GM23338 (cell line): ENCODE data around the gene FNDC1. TPM values are rescaled to one million over a fixed set of nuclear protein-coding genes. Genes with fewer than 3 reads are reported as not detected.

Source experiments
- ATAC-seq: fragments of 200-7000 bp; cut with Tn5 transposase; 3 replicates; pipeline ENCODE4 v1.9.1; 2020
- DNase-seq: peaks from one replicate; pipeline ENCODE4 v3.0.0-alpha.2; 2015; ENCODE audit warnings: low spot score
- H2AFZ ChIP-seq: fragments of 200-600 bp; sonication (generic); 2 replicates; pipeline ENCODE4 v1.8.0; 2016; ENCODE audit warnings: antibody characterized with exemption, mild to moderate bottlenecking, moderate library complexity
- H3F3A ChIP-seq: fragments of 200-600 bp; sonication (generic); replicated peaks from 2 replicates; pipeline ENCODE4 v1.8.0; 2017; ENCODE audit warnings: antibody characterized with exemption, mixed run types, low read depth
- H3K27ac ChIP-seq: fragments of 200-600 bp; sonication (generic); 2 replicates; pipeline ENCODE4 v1.6.1; 2016; ENCODE audit warnings: low read depth
- H3K27me3 ChIP-seq: fragments of 200-600 bp; sonication (generic); 2 replicates; pipeline ENCODE4 v1.8.0; 2016; ENCODE audit warnings: mild to moderate bottlenecking, mixed run types, moderate library complexity; ENCODE audit not compliant: insufficient read depth
- H3K36me3 ChIP-seq: fragments of 200-600 bp; sonication (generic); 2 replicates; pipeline ENCODE4 v1.8.0; 2016; ENCODE audit warnings: mild to moderate bottlenecking; ENCODE audit not compliant: insufficient read depth
- H3K4me1 ChIP-seq: fragments of 200-600 bp; sonication (generic); 2 replicates; pipeline ENCODE4 v1.8.0; 2016; ENCODE audit warnings: mild to moderate bottlenecking, moderate library complexity; ENCODE audit not compliant: insufficient read depth
- H3K4me2 ChIP-seq: fragments of 200-600 bp; sonication (generic); 2 replicates; pipeline ENCODE4 v1.7.1; 2017; ENCODE audit warnings: mixed run types
- H3K4me3 ChIP-seq: fragments of 200-600 bp; sonication (generic); 2 replicates; pipeline ENCODE4 v1.6.1; 2016; ENCODE audit warnings: mixed run types
- H3K79me2 ChIP-seq: fragments of 200-600 bp; sonication (generic); replicated peaks from 2 replicates; pipeline ENCODE4 v1.8.0; 2017; ENCODE audit warnings: mild to moderate bottlenecking; ENCODE audit not compliant: insufficient read depth
- H3K9me2 ChIP-seq: fragments of 200-600 bp; sonication (generic); 2 replicates; pipeline ENCODE4 v1.8.0; 2017; ENCODE audit not compliant: insufficient read depth
- H4K20me1 ChIP-seq: fragments of 200-600 bp; sonication (generic); replicated peaks from 2 replicates; pipeline ENCODE4 v1.8.0; 2017; ENCODE audit warnings: mild to moderate bottlenecking; ENCODE audit not compliant: insufficient read depth
- H3K27ac Mint-ChIP-seq: 2 replicates; pipeline ENCODE4 v1.8.0; 2020; ENCODE audit warnings: inconsistent platforms, mild to moderate bottlenecking, moderate library complexity, mixed read lengths
- H3K27me3 Mint-ChIP-seq: 3 replicates; pipeline ENCODE4 v1.8.0; 2022; ENCODE audit warnings: low read depth, mild to moderate bottlenecking, moderate library complexity, mixed read lengths, inconsistent platforms; ENCODE audit not compliant: insufficient read depth, poor library complexity
- H3K36me3 Mint-ChIP-seq: 3 replicates; pipeline ENCODE4 v1.8.0; 2021; ENCODE audit warnings: low read depth, mild to moderate bottlenecking, inconsistent platforms, moderate library complexity, mixed read lengths
- H3K4me1 Mint-ChIP-seq: 3 replicates; pipeline ENCODE4 v1.8.0; 2020; ENCODE audit warnings: mild to moderate bottlenecking, inconsistent platforms, mixed read lengths
- H3K4me3 Mint-ChIP-seq: 3 replicates; pipeline ENCODE4 v1.8.0; 2021; ENCODE audit warnings: moderate library complexity, mild to moderate bottlenecking, inconsistent platforms, mixed read lengths
- H3K9me3 Mint-ChIP-seq: 3 replicates; pipeline ENCODE4 v1.8.0; 2020; ENCODE audit warnings: moderate library complexity, mild to moderate bottlenecking, inconsistent platforms, mixed read lengths
- CREB1 ChIP-seq: fragments of 250-450 bp; sonication (Bioruptor Pico); IDR thresholded peaks from 2 replicates; pipeline ENCODE4 v1.5.0; 2020; ENCODE audit warnings: low read depth, mild to moderate bottlenecking, moderate library complexity
- CTCF ChIP-seq, 2 experiments: fragments of 200-600 bp in 1 of 2; sonication (generic) in 1 of 2; conservative IDR thresholded peaks; 2 replicates each; pipeline versions ENCODE4 v1.5.1 to v1.6.1; 2016 to 2017; ENCODE audit warnings: antibody characterized with exemption in 2 of 2, low read depth in 2 of 2, mild to moderate bottlenecking in 2 of 2, moderate library complexity in 1 of 2
- ETS1 ChIP-seq: IDR thresholded peaks from 2 replicates; pipeline ENCODE4 v1.6.1; 2016; ENCODE audit warnings: antibody characterized with exemption
- EZH2 ChIP-seq: fragments of 200-600 bp; sonication (generic); IDR thresholded peaks from one replicate; pipeline ENCODE4 v1.8.0; 2017; ENCODE audit warnings: antibody characterized with exemption, mild to moderate bottlenecking, low read depth; ENCODE audit not compliant: unreplicated experiment
- EZH2phosphoT487 ChIP-seq: fragments of 200-600 bp; sonication (generic); IDR thresholded peaks from one replicate; pipeline ENCODE4 v1.8.1; 2018; ENCODE audit warnings: antibody characterized with exemption; ENCODE audit not compliant: unreplicated experiment
- JUNB ChIP-seq: IDR thresholded peaks from one replicate; pipeline ENCODE4 v1.6.1; 2016; ENCODE audit warnings: antibody characterized with exemption; ENCODE audit not compliant: unreplicated experiment
- NANOG ChIP-seq: IDR thresholded peaks from 2 replicates; pipeline ENCODE4 v1.6.1; 2016; ENCODE audit warnings: antibody characterized with exemption, borderline replicate concordance
- POLR2AphosphoS5 ChIP-seq: IDR thresholded peaks from 2 replicates; pipeline ENCODE4 v1.6.1; 2016; ENCODE audit warnings: antibody characterized with exemption, low read depth
- REST ChIP-seq: IDR thresholded peaks from one replicate; pipeline ENCODE4 v1.6.1; 2018; ENCODE audit warnings: antibody characterized with exemption; ENCODE audit not compliant: unreplicated experiment
- STAT1 ChIP-seq: IDR thresholded peaks from one replicate; pipeline ENCODE4 v1.6.1; 2016; ENCODE audit warnings: antibody characterized with exemption; ENCODE audit not compliant: unreplicated experiment
- ZNF114 ChIP-seq: fragments of 250-450 bp; sonication (Bioruptor Pico); IDR thresholded peaks from 2 replicates; pipeline ENCODE4 v1.5.0; 2020; ENCODE audit warnings: mild to moderate bottlenecking, moderate library complexity
- ZNF331 ChIP-seq: fragments of 250-450 bp; sonication (Bioruptor Pico); IDR thresholded peaks from 2 replicates; pipeline ENCODE4 v1.5.0; 2020; ENCODE audit warnings: low read depth, mild to moderate bottlenecking, moderate library complexity
- ZNF462 ChIP-seq: fragments of 250-450 bp; sonication (Bioruptor Pico); IDR thresholded peaks from 2 replicates; pipeline ENCODE4 v1.5.0; 2020; ENCODE audit warnings: mild to moderate bottlenecking, moderate library complexity
- polyA plus RNA-seq: library from polyadenylated mRNA; unstranded; fragments of >200 nt; fragmentation: Nextera tagmentation; extraction: Ambion mirVana; gene quantifications from 2 replicates; pipeline ENCODE4 v1.2.1, GENCODE V29; 2016
- total RNA-seq: library from RNA; depleted of rRNA; stranded (reverse); fragments of >200 nt; shearing (Covaris generic); gene quantifications from 2 replicates; pipeline ENCODE4 v1.2.3, GENCODE V29; 2014

Gene FNDC1
- total and polyA plus RNA-seq, 2 experiments from 2014 or later: 0.38 to 0.57 TPM

GRCh38 chr6:159305159-159305558 lies 136.0 kb downstream of the FNDC1 start:
- Histone ChIP-seq H2AFZ (no peak overlapping the region), H3K4me3 (no peak overlapping the region), H3K4me2 (no peak overlapping the region), H3K4me1 (no peaks in the 10 kb centered on the region; the same call in 1 of the 2 replicates), H3F3A (no peaks in the 10 kb centered on the region), H4K20me1 (no peaks in the 10 kb centered on the region), H3K79me2 (no peaks in the 10 kb centered on the region), H3K9me2 (no peaks in the 10 kb centered on the region), H3K27me3 (no peaks in the 10 kb centered on the region), H3K36me3 (no peaks in the 10 kb centered on the region), H3K27ac (no peak overlapping the region)
- Mint-ChIP-seq H3K4me1 (peaks cover 16% of the 10 kb centered on the region), H3K9me3 (no peaks in the 10 kb centered on the region), H3K27me3 (peaks cover 1% of the 10 kb centered on the region), H3K4me3 (no peak overlapping the region), H3K27ac (no peak overlapping the region), H3K36me3 (no peaks in the 10 kb centered on the region)
- DNase-seq: no peak
- ATAC-seq: no peak
- no peak for TF ChIP-seq POLR2AphosphoS5
- TF ChIP-seq ZNF331: no peak
- TF ChIP-seq CTCF (conservative IDR thresholded peaks at IDR 0.05; ENCODE audit: low read depth in 2 of 2): no peak
- no peak for TF ChIP-seq EZH2phosphoT487
- no peak for TF ChIP-seq STAT1
- TF ChIP-seq NANOG: no peak
- TF ChIP-seq EZH2: no peak
- TF ChIP-seq REST: no peak
- no peak for TF ChIP-seq CREB1
- no peak for TF ChIP-seq ZNF114
- no peak for TF ChIP-seq ZNF462
- no peak for TF ChIP-seq ETS1
- TF ChIP-seq JUNB: no peak
